IMR-90 (cell line): ENCODE results near the gene RAD18.

ENCODE experiments used
- BHLHE40 ChIP-seq: fragments of 150-350 bp; IDR thresholded peaks from 2 replicates; pipeline ENCODE4 v1.6.1; 2016; ENCODE audit warnings: mild to moderate bottlenecking, low read depth, low read length
- CHD1 ChIP-seq: IDR thresholded peaks from 2 replicates; pipeline ENCODE4 v1.6.1; 2012; ENCODE audit warnings: low read depth, low read length, improper control_type of control experiment
- MAZ ChIP-seq: IDR thresholded peaks from 2 replicates; pipeline ENCODE4 v1.6.1; 2012; ENCODE audit warnings: low read depth, mild to moderate bottlenecking, low read length, improper control_type of control experiment, moderate library complexity, borderline replicate concordance
- MXI1 ChIP-seq: IDR thresholded peaks from 2 replicates; pipeline ENCODE4 v1.6.1; 2012; ENCODE audit warnings: low read depth, mild to moderate bottlenecking, low read length, moderate library complexity, borderline replicate concordance
- POLR2A ChIP-seq: IDR thresholded peaks from 2 replicates; pipeline ENCODE4 v1.6.1; 2012; ENCODE audit warnings: mild to moderate bottlenecking, low read depth, low read length
- RAD21 ChIP-seq: IDR thresholded peaks from 2 replicates; pipeline ENCODE4 v1.6.1; 2012; ENCODE audit warnings: low read length, improper control_type of control experiment
- RCOR1 ChIP-seq: IDR thresholded peaks from 2 replicates; pipeline ENCODE4 v1.6.1; 2012; ENCODE audit warnings: mild to moderate bottlenecking, low read length, improper control_type of control experiment; ENCODE audit not compliant: insufficient replicate concordance
- RFX5 ChIP-seq: IDR thresholded peaks from 2 replicates; pipeline ENCODE4 v1.8.0; 2012; ENCODE audit warnings: low read depth, mild to moderate bottlenecking, low read length, moderate library complexity
- SMC3 ChIP-seq: fragments of 150-350 bp; IDR thresholded peaks from 2 replicates; pipeline ENCODE4 v1.6.1; 2016; ENCODE audit warnings: low read depth, mild to moderate bottlenecking, antibody characterized with exemption, low read length, moderate library complexity
- TF ChIP-seq, protein P1 (sequence below): conservative IDR thresholded peaks from 2 replicates; pipeline ENCODE4 v1.5.1; 2012; ENCODE audit warnings: mild to moderate bottlenecking, low read depth, low read length, improper control_type of control experiment
- TF ChIP-seq, protein P2 (sequence below): fragments of 150-350 bp; IDR thresholded peaks from 2 replicates; pipeline ENCODE4 v1.6.1; 2016; ENCODE audit warnings: low read depth, mild to moderate bottlenecking, low read length, moderate library complexity, borderline replicate concordance

DNA sequence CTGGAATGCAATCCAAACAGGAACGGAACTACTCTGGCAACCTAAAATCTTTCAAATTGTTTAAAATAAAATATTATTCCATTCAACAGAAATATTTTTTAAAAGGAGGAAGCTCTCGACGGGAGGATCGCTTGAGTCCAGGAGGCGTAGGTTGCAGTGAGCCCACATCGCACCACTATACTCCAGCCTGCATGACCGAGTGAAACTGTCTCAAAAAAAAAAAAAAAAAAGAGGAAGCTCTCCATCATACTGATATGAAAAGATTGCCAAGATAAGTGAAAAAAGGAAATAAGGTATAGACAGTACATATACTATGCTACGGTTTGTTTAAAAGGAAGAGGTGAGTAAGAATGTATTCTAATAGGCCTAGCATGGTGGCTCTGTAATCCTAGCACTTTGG is 3.6 kb downstream of the RAD18 start:
- TF ChIP-seq, protein P1, sequence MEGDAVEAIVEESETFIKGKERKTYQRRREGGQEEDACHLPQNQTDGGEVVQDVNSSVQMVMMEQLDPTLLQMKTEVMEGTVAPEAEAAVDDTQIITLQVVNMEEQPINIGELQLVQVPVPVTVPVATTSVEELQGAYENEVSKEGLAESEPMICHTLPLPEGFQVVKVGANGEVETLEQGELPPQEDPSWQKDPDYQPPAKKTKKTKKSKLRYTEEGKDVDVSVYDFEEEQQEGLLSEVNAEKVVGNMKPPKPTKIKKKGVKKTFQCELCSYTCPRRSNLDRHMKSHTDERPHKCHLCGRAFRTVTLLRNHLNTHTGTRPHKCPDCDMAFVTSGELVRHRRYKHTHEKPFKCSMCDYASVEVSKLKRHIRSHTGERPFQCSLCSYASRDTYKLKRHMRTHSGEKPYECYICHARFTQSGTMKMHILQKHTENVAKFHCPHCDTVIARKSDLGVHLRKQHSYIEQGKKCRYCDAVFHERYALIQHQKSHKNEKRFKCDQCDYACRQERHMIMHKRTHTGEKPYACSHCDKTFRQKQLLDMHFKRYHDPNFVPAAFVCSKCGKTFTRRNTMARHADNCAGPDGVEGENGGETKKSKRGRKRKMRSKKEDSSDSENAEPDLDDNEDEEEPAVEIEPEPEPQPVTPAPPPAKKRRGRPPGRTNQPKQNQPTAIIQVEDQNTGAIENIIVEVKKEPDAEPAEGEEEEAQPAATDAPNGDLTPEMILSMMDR: no peak
- TF ChIP-seq BHLHE40: no peak
- TF ChIP-seq RFX5: no peak
- no peak for TF ChIP-seq RAD21
- TF ChIP-seq POLR2A: no peak
- TF ChIP-seq CHD1: no peak
- TF ChIP-seq MXI1: no peak
- no peak for TF ChIP-seq RCOR1
- TF ChIP-seq, protein P2, sequence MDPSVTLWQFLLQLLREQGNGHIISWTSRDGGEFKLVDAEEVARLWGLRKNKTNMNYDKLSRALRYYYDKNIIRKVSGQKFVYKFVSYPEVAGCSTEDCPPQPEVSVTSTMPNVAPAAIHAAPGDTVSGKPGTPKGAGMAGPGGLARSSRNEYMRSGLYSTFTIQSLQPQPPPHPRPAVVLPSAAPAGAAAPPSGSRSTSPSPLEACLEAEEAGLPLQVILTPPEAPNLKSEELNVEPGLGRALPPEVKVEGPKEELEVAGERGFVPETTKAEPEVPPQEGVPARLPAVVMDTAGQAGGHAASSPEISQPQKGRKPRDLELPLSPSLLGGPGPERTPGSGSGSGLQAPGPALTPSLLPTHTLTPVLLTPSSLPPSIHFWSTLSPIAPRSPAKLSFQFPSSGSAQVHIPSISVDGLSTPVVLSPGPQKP: no peak
- TF ChIP-seq MAZ: no peak
- TF ChIP-seq SMC3: no peak
